Right renal pelvis (tissue), 4 donors: ENCODE measurements around the gene ADTRP. TPM values are rescaled to one million over a fixed set of nuclear protein-coding genes. Genes with fewer than 3 reads are reported as not detected.

Experiments used
- DNase-seq, 4 donors: peaks; one replicate each; pipeline ENCODE4 v3.0.0-alpha.2; 2013; ENCODE audit warnings: low read depth in 4 of 4, low spot score in 3 of 4, missing footprints in 1 of 4
- polyA plus RNA-seq, 4 donors: library from polyadenylated mRNA; unstranded; fragments of 120-200 nt; gene quantifications; one replicate each; pipeline ENCODE4 v1.2.1, GENCODE V29; 2013; ENCODE audit not compliant: insufficient read length in 4 of 4

Gene ADTRP
- polyA plus RNA-seq, 4 donors, result 1.3 to 3.1 (median 2.7) TPM

- DNase-seq, result no peak
Observed at GRCh38 chr6:11761744-11762620, 16.6 kb downstream of the ADTRP start.

DNA sequence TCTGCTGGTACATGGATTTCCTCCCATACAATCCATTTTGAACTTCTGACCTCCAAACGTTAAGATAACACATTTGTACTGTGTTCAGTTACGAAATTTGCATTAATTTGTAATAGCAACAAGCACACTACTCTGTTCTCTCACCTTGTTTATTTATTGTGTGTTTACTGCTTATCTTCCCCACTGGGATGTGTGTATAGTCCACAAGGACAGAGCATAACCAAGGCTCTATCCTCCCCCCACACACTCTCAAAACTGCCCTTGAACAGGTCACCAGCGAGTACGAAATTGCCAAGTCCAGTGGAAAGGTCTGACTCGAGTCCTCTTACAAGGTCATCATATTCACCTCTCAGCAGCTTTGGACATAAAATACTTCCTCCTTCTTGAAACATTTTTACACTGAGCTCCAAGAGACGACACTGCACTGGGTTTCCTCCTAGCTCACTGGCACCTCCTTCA, 18.6 kb downstream of the ADTRP start:
- DNase-seq, result no peak

GRCh38 chr6:11758878-11759277, 19.7 kb downstream of the ADTRP start:
- no peak for DNase-seq

- no peak for DNase-seq
Observed at GRCh38 chr6:11756726-11757125, 21.9 kb downstream of the ADTRP start.

DNA sequence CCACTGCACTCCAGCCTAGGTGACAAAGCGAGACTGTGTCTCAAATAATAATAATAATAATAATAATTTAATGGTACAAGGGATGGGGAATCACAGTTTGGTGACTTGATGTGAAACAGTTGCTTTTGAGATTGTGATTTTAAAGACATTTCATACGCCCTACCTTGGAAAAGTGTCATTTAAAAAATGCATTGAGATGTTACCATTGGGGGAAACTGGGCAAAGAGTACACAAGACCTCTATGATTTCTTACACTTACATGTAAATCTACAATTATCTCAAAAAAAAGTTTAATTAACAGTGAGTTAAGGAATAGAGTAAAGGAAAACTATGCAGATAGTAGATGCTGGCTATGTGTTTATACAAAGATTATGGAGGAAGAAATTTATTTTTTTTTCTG, 22.3 kb downstream of the ADTRP start:
- no peak for DNase-seq

- no peak for DNase-seq
Observed at GRCh38 chr6:11755725-11756124, 22.9 kb downstream of the ADTRP start.

- no peak for DNase-seq
Observed at GRCh38 chr6:11754625-11755271, 23.9 kb downstream of the ADTRP start.

GRCh38 chr6:11753798-11754197, 24.8 kb downstream of the ADTRP start:
- DNase-seq, result no peak

- no peak for DNase-seq
Observed at GRCh38 chr6:11752360-11752759, 26.2 kb downstream of the ADTRP start.

DNA sequence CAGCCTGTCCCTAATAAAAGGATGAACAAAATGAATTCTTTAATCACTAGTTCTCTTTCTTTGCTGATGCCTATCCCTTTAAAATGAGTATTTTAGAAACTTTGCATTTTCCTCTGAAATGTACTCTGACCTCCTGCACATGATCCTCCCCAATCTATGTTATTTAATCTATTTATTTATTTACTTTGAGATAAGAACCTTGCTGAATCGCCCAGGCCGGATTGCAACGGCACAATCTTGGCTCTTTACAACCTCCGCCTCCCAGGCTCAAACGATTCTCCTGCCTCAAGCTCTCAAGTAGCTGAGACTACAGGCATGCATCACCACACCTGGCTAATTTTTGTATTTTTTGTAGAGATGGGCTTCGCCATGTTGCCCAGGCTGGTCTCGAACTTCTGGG, 27.9 kb downstream of the ADTRP start:
- DNase-seq, result no peak

DNA sequence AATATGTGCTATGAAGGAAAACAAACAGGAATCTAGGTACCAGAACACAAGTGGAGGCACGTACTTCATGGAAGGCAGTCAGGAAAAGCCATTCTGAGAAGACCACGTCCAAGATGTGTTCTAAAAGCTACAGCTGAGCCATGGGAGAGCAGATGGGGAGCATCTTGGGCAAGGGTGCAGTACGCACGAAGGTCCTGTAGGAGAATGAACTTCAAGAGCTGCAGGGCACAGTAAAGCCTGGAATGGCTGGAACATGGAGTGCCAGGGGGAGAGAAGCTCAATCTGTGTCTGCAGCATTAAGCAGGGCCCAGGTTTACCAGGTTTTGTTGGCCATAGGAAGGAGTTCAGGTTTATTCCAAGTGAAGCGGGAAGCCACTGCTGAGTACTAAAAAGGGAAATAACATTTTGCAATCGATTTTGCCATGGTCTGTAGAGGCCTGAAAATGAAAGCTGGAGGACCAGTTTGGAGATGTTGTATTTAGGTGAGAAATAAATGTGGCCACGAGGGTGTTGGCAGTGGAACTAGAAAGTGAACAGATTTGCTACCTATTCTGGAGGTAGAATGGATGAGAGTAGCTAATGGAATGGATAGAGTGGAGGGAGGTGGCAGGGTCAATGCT, 29.9 kb downstream of the ADTRP start:
- DNase-seq, result no peak

DNA sequence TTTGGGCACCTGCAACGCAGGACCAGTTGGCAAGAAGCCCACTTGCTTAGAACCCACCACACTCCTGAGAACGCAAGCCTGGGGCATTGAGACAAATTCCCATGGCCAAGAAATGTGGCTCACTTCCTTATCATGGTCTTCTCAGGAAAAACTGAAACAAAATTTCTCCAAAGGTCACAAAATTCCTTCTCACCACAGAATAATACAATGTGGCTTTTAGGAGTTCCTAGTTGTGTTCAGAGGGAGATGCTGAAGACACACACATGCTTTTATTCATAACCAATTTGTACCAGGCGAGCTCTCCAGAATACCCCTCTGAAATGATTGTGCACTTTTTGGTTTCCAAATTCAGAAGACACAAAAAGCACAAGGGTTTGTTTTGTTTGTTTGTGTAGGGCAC, 31.6 kb downstream of the ADTRP start:
- DNase-seq, result no peak

DNA sequence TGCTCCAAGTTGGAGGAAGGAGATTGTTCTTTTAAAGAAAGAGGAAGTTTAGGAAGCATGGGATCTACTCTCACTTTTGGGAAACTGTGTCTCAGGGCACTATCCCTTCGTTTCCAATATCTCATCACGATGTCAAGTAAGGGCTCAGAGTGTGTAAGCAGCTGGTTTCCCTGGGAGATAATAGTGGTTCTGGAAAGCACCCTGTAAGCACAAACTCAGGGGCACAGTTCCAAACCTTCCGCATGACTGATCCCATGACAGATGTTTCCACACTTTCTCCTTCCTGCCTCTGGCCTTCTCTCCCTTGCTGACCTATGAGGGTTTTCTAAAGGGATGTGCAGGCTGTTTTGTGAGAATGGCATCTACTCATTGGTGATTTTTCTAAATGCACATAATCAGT, 33.9 kb downstream of the ADTRP start:
- DNase-seq, result no peak

- no peak for DNase-seq
Observed at GRCh38 chr6:11744101-11744500, 34.5 kb downstream of the ADTRP start.

DNA sequence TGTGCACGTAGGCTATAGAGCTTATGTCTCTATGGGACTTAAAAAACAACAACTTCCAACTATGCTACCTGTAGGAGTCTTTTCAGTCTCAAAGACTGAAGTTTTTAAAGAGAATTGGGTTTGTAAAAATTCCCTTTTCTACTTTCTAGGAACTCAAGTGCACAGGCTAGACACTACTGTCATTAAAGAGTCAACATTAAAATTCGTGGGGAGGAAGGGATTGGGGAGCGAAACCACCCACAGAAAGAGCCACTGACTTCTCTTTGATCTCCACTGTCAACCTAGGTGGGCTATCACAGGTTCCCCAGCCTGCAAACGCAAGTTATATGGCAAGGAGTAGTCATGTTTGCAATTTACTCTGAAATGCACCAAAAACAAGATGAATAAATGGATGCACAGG, 37.7 kb downstream of the ADTRP start:
- DNase-seq, result no peak

- DNase-seq, result peak in 3 of 4 donors; percentile 20 to 48 (median 31)
Observed at GRCh38 chr6:11738661-11739375, 39.8 kb downstream of the ADTRP start.

- no peak for DNase-seq
Observed at GRCh38 chr6:11738234-11738633, 40.4 kb downstream of the ADTRP start.

DNA sequence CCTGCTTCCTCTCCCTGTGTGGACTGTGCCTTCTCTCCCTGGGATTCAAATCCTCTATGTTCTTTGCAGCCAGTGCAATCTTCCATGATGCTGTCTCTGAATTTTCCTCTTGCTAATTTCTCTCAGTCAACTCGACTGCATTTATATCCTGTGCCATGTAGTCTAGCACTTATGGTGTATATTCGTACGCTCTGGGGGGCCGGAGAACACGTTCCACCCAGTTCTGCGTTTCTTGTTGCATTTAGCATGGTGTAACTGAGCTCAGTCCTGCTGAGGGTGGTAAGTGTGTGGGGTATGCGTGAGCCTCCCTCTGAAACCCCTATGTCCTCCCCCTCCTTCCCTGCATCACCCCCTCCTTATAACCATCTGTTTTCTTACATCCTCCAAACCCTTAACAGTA, 42.0 kb downstream of the ADTRP start:
- DNase-seq, result no peak

DNA sequence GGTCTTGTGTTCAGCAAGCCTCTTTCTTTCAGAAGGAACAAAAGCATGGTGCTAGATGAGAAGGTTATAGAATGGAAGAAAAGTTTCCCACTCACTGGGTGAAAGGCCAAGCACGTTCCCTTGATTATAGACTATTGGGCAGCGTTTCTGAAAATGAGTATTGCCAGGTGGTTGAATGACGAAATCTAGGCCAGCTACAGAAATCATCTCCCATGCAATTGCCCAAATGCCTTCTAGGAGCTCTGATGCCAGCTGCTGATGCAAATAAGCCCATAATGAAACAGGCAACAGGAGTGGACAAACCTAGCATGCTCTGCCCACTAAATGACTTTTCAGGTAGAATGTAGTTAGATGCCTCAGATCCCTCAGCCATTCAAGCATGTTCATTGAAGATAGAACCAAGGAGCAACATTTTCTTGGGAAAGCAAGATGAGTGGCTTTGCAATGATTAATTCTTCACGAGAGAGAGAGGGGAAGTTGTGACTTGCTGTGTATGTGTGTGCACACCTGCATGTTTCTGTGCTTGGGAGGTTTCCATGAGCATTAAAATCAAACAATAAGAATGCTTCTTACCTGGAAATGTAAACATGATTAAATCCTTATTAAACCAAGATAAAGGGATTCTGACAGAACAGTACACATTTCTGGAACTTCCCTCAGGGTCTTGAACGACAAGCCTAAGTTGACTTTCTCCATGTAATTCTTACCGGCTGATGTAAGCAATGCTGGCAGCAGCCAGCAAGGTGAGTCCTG, 43.6 kb downstream of the ADTRP start:
- no peak for DNase-seq

GRCh38 chr6:11732036-11732631, 46.5 kb downstream of the ADTRP start:
- DNase-seq, result no peak
